Astrocyte (in vitro differentiated cells and primary cell): ENCODE measurements around the gene SBF2.

Experiments used
- CTCF ChIP-seq: IDR thresholded peaks from 2 replicates; pipeline ENCODE4 v1.5.1; 2011; ENCODE audit warnings: low read depth, mild to moderate bottlenecking, inconsistent platforms, low read length, moderate library complexity; ENCODE audit not compliant: insufficient read depth
- EZH2 ChIP-seq: IDR thresholded peaks from 2 replicates; pipeline ENCODE4 v1.6.1; 2012; ENCODE audit warnings: mild to moderate bottlenecking, low read length, inconsistent platforms; ENCODE audit not compliant: insufficient read depth

GRCh38 chr11:10108915-10109680, 184.9 kb downstream of the SBF2 start:
- TF ChIP-seq CTCF (no peak), EZH2 (no peak)
